Measurements from ENCODE around the gene CARD8.
"Not testable (repeated sequence)": the region's sequence is repeated elsewhere in the genome, so short reads cannot be mapped to it uniquely, and the experiment has no call there.

Gene CARD8, protein sequence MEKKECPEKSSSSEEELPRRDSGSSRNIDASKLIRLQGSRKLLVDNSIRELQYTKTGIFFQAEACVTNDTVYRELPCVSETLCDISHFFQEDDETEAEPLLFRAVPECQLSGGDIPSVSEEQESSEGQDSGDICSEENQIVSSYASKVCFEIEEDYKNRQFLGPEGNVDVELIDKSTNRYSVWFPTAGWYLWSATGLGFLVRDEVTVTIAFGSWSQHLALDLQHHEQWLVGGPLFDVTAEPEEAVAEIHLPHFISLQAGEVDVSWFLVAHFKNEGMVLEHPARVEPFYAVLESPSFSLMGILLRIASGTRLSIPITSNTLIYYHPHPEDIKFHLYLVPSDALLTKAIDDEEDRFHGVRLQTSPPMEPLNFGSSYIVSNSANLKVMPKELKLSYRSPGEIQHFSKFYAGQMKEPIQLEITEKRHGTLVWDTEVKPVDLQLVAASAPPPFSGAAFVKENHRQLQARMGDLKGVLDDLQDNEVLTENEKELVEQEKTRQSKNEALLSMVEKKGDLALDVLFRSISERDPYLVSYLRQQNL

DNA sequence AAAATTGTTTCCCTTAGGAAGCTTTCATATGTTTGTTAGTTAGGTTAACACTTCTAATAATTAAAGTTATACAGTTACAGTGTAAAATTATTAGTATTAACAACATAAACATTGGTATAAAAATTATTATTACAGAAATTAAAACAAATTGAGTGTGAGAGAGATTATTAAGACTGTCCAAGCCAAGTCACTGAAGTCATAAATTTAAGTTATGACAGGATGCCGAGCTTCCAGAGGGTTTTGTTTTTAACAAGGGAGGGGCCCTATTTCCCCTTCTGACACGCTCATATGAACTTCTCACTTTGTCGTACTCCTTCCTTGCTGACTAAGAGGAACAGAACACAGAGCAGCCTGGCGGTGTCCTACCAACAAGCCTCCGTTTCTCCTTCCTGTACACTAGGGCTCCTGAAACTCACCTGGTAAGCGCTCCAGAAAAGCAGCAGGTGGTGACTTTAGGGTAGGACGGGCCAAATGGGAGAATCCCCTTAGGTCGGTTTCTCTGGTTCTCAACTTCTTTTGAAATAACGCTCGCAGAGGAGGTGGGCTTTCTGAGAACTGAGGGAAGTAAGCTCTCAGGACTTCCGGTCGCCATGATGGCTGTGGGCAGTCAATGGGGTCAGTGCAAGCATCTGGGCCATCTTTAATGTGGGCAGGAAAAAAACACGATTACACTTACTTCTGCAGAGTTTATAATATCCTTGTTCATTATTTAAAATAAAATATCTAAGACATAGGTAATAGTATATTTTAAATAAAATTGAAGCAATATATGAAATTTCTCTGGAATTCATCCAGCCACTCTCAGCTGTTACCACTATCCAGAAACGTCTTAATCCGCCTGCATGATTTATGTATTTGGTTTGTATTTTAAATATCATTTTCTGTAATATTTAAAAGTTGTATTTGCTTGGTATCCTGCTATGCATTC is at the start of gene CARD8:
TSS of gene CARD8 (minus strand) at position 537 of the 928 bp plus-strand sequence. CDS start 14,892 bp downstream, outside the sequence.
- peak; percentile 50 for DNase-seq (ENCODE audit: low spot score)

DNA sequence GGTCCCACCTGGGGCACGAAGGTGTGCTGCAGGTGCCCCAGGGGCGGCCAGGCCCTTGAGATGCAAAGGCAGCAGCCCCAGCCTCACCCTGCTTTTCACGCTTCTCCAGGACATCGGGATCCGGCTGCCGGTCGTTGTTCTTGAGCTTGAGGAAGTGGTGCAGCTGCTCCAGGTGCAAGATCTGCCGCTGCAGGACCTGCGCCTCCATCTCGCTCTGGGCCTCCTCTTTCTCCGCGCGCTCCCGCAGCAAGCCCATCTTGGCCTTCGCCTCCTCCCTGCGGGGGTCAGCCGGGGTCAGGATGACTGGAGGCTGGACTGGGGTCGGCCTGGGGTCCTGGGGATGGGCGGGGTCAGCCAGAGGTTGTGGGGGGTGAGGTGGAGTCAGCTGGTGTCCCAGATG is 48.2 kb upstream of the CARD8 start:
- no peak for DNase-seq (ENCODE audit: low spot score)

DNA sequence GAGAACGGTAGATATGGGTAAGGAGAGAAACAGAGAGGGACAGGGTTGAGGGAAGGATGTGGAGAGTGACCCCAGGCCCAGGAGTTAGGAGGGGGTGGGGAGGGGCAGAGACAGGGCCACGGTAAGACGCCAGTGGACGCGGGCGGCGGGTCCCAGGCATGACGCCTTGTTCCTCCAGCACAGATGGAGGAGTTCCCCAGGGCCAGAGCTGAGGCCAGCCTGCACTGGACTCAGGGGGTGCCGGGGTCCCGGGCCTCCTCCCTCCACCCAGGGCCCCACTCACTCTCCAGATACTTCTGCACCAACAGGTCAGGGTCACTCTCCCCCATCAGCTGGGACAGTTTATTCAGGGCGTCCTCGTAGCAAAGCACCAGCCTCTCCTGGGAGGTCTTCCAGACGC is 47.7 kb upstream of the CARD8 start:
- DNase-seq (ENCODE audit: low spot score) = no peak

DNA sequence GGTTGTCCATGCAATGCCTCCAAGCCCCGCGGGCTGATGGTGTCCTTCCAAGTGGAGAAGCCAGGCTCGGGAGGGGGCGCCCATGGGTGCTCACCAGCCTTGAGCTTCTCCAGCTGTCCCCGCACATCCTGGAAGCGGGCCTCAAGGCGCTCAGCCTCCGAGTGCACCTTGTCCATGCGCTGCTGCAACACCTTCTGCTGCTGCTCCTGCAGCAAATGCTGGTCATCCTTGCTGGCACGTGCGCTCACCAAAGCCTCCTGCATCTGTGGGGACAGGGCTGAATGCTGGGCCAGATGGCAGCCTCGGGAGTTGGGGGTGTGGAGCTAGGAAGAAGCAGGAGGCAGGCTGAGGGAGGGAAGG is 46.9 kb upstream of the CARD8 start:
- DNase-seq (ENCODE audit: low spot score) = no peak

DNA sequence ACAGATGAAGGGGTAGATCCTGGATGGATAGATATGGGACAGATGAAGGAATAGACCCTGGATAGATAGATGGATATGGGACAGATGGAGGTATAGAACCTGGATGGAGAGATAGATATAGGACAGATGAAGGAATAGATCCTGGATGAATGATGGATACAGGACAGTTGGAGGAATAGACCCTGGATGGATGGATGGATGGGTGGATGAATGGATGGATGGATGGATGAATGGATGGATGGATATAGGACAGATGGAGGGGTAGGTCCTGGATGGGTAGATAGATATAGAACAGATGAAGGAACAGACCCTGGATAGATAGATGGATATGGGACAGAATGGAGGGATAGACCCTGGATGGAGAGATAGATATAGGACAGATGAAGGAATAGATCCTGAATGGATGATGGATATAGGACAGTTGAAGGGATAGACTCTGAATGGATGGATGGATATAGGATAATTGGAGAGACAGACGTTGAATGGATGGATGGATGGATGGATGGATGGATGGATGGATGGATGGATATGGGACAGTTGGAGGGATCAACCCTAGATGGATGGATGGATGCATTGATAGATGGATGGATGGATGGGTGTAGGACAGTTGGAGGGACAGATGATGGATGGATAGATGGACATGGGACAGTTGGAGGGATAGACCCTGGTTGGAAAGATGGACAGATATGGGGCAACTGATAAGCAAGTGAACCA is 46.3 kb upstream of the CARD8 start:
- no peak for DNase-seq (ENCODE audit: low spot score)

DNA sequence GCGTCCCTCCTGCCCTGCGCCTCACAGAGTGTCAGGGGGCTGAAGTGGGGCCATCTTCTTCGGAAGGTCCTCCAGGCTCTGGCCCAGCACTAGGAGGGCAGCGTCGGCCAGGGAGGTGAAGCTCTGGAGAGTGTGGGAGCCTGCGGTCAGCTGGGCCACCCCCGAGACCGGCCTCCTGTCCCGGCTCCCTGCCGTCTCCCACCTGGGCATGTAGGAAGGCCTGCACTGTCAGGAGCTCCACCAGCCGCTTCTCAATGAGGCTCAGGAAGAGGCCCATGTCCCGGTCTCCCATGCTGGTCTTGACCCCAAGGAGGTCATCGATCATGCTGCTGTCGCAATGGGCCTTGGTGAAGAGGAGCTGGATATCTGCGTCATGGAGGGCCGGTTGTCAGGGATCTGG is 42.3 kb upstream of the CARD8 start:
- DNase-seq (ENCODE audit: low spot score) = no peak

DNA sequence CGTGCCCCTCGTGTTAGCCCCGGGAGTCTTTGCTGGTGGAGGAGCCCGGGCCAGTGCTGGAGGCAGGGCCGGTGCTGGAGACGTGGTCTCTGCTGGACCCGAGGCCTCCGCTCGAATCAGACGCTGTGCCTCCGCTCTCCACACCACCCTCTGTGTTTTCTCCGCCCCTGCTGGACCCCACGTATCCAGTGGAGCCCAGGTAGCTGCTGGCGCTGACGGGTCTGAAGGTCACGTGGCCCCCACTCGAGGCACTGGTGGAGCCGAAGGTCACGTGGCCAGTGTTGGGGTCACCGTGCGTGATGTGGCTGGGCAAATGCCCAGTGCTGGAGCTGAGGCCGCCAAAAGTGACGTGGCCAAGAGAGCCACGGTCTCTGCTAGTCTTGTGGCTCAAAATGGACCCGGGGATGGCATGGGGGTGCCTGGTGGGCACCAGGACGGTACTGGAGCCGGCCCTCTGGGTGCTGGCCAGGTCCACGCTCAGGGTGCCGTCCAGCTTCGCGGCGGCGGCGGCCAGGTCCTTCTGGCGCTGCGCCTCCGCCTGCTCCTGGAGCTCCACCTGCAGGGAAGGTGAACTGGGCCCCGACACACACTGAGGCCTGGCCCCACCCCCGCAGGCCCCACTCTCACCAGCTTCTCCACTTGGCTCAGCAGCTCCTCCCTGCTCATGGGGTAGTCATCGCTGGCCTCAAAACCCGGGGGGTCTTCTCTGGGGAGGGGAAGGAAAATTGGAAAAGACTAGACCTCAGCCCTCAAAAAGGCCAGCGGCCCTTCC is 41.4 kb upstream of the CARD8 start:
- no peak for DNase-seq (ENCODE audit: low spot score)

DNA sequence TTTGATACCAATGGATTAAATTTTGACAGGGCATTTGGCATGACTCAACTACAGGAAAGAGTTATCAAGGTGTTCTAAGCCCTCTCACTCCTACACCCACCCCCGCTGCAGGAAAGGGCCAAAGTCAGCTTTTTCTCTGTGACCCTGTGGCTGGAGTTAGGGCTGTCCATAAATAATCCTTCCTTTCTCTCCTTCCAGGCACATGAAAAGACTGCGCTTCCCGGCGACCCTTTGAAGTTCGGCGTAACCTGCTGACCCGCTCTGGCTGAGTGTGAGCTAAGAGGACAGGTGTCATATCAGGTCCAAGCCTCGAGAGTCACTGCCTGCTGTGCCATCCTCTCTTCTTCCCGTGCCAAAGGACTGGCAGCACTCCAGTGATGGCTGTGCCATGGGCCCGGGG is 39.7 kb upstream of the CARD8 start:
- no peak for DNase-seq (ENCODE audit: low spot score)

DNA sequence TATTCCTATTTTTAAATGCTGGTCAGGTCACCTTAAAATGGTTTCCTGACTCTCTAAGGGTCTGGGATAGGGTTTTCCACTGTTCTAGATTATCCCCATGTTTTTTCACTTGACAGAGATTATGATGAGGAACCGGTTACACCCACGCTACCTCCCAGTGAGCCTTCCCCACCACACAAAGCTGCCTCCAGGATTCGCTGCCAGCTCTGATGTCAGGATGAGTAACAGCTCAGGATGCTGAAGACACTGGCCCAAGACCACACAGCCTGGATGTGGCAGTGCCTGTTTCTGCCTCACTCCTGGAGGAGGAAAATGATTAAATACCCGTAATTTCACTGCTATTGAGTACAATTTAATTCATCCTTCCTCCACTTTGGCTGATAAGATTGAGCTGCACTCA is 37.1 kb upstream of the CARD8 start:
- no peak for DNase-seq (ENCODE audit: low spot score)

DNA sequence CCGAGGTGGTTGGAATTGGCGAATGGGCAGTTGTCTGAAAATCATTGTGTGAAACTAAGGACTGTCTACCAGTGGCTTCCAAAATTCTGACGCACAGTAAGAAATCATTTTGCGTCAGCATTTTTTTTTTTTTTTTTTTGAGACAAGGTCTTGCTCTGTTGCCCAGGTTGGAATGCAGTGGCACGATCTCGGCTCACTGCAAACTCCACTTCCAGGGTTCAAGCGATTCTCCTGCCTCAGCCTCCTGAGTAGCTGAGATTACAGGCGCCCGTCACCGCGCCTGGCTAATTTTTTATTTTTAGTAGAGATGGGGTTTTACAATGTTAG is 35.7 kb upstream of the CARD8 start:
- not testable (repeated sequence) for DNase-seq (ENCODE audit: low spot score)

DNA sequence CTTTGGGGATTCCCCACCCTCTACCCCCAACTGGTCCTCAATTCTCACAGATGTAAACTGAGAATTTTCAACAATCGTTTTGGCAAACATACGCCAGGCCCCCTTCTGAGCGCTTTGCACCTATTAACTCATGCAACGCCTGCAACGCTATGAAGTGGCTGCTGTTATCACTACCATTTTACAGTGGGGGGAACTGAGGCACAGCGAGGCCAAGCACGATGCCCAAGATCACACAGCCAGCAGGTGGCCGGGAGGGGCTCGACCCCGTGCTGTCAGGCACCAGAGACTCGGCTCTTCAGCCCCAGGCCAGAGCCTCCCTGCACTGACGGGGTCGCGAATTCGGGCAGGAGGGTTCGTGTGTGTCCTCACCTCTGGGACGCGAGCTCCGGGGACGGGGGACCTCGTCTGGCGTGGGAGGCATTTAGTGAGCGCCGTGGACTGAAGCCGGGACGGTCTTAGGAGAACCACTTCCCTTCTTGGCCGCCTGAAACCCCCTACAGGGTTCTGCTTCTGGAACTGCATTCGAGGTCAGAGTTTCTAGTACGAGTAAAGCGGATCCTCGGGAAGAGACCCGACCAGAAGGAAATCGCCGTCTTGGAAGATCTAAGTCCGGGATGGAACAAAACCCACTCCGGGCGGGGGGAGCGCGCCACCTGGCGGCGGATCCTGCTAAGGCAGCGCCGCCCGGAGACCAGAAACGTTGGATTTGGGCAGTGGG is 35.2 kb upstream of the CARD8 start:
- peak; percentile 68 for DNase-seq (ENCODE audit: low spot score)

DNA sequence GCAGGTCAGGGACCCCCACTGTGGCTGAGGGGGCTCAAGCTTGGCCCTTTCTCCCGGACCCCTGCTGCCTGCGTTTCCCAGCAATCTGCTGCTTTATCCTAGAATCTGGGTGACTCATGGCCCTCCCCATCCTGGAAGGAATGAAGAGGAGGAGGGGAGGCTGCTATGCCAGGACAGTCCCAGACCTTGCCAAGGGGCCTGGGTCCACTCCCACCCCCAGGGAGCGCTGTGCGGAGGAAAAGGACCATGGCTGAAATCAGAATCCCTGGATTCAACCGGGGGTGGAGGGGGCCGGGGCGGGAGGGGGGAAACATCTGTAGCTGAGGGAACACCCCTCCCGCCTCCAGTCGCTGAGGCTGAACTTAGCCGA is 34.7 kb upstream of the CARD8 start:
- DNase-seq (ENCODE audit: low spot score) = peak; percentile 43

DNA sequence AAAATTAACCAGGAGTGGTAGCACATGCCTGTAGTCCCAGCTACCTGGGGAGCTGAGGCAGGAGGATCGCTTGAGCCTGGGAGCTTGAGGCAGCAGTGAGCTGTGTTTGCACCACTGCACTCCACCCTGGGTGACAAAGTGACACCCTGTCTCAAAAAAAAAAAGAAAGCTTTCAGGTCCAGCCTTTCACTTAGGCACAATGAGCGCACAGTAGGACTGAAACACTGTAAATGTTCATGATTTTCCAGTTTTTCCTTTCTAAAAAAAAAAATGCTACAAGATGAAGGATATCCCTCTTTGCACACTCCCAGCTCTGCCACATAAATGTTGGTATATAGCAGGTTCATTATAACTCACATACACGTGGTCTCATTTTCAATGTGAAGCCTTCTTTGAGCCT is 32.0 kb upstream of the CARD8 start:
- DNase-seq (ENCODE audit: low spot score) = no peak

DNA sequence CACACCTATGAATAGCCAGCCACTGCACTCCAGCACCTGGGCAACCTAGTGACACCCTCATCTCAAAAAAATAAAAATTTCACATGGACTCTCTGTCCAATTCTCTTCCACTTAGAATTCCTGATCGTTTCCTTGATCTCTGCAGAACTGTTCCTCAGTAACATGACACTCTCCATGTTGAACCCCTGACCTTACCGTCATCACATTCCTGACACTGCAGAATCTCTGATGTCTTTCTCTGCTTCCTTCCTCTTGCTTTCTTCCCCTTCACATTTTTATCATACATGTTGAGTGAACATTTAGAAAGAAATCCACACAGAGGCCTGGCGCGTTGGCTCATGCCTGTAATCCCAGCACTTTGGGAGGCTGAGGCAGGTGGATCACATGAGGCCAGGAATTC is 29.2 kb upstream of the CARD8 start:
- no peak for DNase-seq (ENCODE audit: low spot score)

DNA sequence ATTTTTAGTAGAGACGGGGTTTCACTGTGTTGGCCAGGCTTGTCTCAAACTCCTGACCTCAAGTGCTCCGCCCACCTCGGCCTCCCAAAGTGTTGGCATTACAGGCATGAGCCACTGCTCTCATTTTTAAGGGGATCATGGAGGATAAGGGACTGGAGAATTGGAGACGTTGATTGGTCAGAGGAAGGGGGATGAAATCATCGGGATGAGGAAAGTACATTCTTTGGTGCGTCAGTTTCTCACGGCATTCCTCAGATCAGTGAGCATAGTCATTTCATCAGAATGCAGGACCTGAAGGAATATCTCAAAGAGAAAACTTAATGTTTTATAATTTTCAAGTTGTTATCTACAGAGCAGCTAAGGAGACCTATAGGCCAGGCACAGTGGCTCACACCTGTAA is 28.2 kb upstream of the CARD8 start:
- no peak for DNase-seq (ENCODE audit: low spot score)

DNA sequence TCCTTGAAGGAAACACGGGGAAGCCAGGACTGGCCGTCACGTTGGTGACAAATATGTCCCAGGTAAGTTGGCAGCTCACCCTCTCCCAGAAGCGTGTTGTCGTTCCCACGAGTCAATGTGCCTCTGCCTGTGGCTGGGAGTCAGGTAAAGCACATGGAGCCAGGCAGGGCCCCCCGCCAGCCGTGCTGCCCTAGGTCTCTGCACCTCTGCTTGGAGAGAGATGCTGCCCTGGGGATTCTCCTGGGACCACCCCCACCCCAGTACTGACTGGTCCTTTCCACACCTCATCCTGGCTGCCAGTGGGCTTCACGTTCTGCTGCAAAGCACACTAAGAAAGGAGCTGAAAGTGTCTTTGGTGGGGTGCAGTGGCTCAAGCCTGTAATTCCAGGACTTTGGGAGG is 24.0 kb upstream of the CARD8 start:
- no peak for DNase-seq (ENCODE audit: low spot score)

DNA sequence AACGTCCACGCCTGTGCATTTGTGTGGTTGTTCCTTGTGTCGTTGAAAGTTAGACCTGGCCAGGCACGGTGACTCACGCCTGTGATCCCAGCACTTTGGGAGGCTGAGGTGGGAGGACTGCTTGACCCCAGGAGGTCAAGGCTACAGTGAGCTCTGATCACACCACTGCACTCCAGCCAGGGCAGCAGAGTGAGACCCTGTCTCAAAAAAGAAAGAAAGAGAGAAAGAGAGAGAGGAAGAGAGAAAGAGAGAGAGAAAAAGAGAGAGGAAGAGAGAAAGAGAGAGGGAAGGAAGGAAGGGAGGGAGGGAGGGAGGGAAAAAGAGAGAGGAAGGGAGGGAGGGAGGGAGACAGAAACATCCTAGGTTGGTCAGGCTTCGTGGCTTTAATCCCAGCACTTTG is 19.2 kb upstream of the CARD8 start:
- no peak for DNase-seq (ENCODE audit: low spot score)

DNA sequence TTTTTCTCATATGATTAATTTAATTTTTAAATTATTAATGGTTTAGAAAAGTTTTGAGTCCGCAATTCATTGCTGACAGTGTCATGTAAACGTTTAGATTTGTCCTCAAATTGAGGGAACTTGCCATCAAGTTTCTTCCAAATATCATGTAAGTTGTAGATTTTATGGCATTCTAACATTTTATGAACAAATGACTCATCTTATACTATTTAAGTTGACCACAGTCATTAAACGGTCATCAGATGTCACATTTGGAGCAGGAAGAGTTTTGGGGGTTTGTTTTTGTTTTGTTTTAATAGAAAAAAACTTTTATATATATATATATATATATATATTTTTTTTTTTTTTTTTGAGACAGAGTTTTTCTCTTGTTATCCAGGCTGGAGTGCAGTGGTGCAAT is 18.5 kb upstream of the CARD8 start:
- DNase-seq (ENCODE audit: low spot score) = no peak

DNA sequence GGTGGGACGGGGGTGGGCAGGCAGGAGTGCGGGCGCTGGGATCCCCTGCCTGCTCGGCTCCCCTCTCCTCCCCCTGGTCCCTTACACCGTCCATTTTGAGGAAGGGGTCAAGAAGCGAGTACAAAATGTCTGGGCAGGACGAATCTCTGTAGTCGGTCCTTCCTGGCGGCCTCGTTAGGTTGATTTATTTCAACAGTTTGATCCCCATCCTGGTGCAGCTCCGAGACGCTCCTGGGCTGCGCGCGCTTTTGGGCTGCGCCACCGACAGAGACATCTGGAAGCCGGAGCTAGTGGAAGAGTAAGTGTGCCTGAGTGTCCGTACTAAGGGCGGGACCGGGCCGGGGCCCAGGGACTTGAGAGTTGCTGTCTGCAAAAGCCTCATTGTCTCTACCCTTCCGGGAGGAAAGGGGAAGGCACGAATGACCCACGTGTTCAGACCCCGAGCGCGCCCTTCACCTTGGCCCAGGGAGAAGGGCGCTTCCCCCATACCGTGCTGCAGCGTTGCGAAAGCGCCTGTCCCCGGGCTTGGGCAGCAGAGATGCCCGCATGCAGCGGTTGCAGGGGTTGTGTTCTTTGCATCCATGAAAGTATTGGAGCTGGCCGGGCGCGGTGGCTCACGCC is 15.9 kb upstream of the CARD8 start:
- peak; percentile 48 for DNase-seq (ENCODE audit: low spot score)

DNA sequence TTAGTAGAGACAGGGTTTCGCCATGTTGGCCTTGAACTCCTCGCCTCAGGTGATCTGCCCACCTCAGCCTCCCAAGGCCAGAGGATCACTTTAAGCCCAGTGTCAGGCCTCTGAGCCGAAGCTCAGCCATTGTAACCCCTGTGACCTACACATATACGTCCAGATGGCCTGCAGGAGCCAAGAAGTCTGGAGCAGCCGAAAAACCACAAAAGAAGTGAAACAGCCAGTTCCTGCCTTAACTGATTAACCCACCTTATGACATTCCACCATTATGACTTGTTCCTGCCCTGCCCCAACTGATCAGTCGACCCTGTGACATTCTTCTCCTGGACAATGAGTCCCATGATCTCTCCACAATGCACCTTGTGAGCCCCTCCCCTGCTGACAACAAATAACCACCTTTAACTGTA is 13.9 kb upstream of the CARD8 start:
- DNase-seq (ENCODE audit: low spot score) = not testable (repeated sequence)

DNA sequence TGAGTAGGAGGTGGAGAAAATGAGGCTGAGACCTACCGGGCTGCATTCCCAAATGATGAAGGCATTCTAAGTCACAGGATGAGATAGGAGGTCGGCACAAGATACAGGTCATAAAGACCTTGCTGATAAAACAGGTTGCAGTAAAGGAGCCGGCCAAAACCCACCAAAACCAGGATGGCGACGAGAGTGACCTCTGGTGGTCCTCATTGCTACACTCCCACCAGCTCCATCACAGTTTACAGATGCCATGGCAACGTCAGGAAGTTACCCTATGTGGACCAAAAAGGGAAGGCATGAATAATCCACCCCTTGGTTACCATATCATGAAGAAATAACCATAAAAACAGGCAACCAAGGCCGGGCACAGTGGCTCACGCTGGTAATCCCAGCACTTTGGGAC is 9.6 kb upstream of the CARD8 start:
- not testable (repeated sequence) for DNase-seq (ENCODE audit: low spot score)
